Measurements from ENCODE around the gene TBL2.
A peak's percentile ranks its signal among the peaks of the same experiment; 100 is the strongest.

- peak; percentile 40 for TF ChIP-seq EZH2 (IDR thresholded peaks at IDR 0.05; ENCODE audit: insufficient read depth, poor library complexity, severe bottlenecking)
- peak; percentile 72; the same call in 1 of the 2 replicates for TF ChIP-seq EZH2phosphoT487 (IDR thresholded peaks at IDR 0.05; ENCODE audit: insufficient read depth, low read depth)
These were observed 45.7 kb upstream of the TBL2 start, which contains the start of gene MLXIPL for GRCh38 chr7:73623798-73624668.
